ENCODE measurements around the gene UNC13C. TPM values are rescaled to one million over a fixed set of nuclear protein-coding genes. Genes with fewer than 3 reads are reported as not detected.

UNC13C gene
- total and polyA plus RNA-seq, 4 donors: 0.05 to 16.0 (median 0.12) TPM; not detected in 1

DNA sequence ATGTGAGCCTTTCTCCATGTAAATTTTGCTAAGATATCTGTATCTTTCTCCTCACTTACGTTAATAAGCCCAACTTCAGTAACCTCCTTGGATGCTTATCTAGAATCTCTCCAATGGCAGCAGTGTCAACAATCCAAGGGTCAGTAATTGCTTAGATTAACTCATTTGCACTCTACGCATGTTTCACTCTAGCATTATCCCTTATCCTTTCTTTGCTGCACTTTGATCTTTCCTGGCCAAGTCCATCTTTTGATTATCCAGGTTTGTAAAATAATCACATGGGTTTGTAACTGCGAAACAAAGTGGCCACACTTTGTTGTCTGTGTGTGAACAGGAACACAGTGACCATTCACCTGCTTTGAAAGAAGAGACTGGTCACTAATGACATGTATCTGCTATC is 640.9 kb downstream of the UNC13C start:
- ATAC-seq (ENCODE audit: insufficient read depth, low FRiP score) (no peak), DNase-seq (no peak)
- TF ChIP-seq, protein P1, sequence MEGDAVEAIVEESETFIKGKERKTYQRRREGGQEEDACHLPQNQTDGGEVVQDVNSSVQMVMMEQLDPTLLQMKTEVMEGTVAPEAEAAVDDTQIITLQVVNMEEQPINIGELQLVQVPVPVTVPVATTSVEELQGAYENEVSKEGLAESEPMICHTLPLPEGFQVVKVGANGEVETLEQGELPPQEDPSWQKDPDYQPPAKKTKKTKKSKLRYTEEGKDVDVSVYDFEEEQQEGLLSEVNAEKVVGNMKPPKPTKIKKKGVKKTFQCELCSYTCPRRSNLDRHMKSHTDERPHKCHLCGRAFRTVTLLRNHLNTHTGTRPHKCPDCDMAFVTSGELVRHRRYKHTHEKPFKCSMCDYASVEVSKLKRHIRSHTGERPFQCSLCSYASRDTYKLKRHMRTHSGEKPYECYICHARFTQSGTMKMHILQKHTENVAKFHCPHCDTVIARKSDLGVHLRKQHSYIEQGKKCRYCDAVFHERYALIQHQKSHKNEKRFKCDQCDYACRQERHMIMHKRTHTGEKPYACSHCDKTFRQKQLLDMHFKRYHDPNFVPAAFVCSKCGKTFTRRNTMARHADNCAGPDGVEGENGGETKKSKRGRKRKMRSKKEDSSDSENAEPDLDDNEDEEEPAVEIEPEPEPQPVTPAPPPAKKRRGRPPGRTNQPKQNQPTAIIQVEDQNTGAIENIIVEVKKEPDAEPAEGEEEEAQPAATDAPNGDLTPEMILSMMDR (IDR thresholded peaks at IDR 0.05; ENCODE audit: control extremely low read depth, extremely low read depth): no peak
- Histone ChIP-seq H3K4me3 (no peak overlapping the region), H3K9me3 (ENCODE audit: control insufficient read depth in 4 of 4, insufficient read depth in 3 of 4, low read length in 3 of 4) (peaks cover 0 to 4% (median 0%) of the 10 kb centered on the region in 4 donors), H3K9ac (ENCODE audit: insufficient read depth in 1 of 2, low read length in 2 of 2) (no peak overlapping the region), H3K27ac (ENCODE audit: low read depth in 1 of 2, low read length in 1 of 2) (no peak overlapping the region), H3K36me3 (ENCODE audit: control insufficient read depth in 4 of 4, insufficient read depth in 4 of 4, low read length in 4 of 4) (peaks cover 0 to 7% (median 2%) of the 10 kb centered on the region in 4 donors), H3K27me3 (ENCODE audit: control insufficient read depth in 3 of 3, insufficient read depth in 3 of 3, low read length in 2 of 3) (no peaks in the 10 kb centered on the region), H3K4me1 (ENCODE audit: control insufficient read depth in 5 of 5, insufficient read depth in 5 of 5, low read length in 5 of 5) (no peaks in the 10 kb centered on the region)
- WGBS, 2 donors: 67 to 81% methylated on average over 3 of the region's 3 CpGs

DNA sequence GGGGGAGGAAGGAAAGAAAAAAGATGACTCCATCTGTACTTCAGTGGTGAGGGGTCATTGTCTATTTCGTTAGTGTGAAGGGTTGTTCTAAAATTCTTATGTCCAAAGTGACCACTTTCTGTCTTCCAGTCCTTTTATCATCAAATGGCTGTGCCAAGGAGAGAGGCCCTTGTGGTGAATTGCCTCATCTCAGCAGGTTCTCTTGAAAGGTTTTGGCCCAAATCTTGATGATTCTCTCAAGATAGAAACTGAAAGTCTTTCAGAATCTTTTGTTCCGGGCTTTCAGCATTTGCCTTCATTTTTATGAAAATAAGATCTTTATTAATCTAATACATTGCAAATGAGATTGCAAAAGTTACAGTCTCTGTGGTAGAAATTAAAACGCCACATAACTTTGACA is 642.7 kb downstream of the UNC13C start:
- Histone ChIP-seq H3K9me3 (ENCODE audit: control insufficient read depth in 4 of 4, insufficient read depth in 3 of 4, low read length in 3 of 4) (peaks cover 0 to 4% (median 0%) of the 10 kb centered on the region in 4 donors), H3K4me1 (ENCODE audit: control insufficient read depth in 5 of 5, insufficient read depth in 5 of 5, low read length in 5 of 5) (no peaks in the 10 kb centered on the region), H3K36me3 (ENCODE audit: control insufficient read depth in 4 of 4, insufficient read depth in 4 of 4, low read length in 4 of 4) (peaks cover 0 to 13% (median 7%) of the 10 kb centered on the region in 4 donors), H3K4me3 (no peak overlapping the region), H3K27ac (ENCODE audit: low read depth in 1 of 2, low read length in 1 of 2) (no peak overlapping the region), H3K9ac (ENCODE audit: insufficient read depth in 1 of 2, low read length in 2 of 2) (no peak overlapping the region), H3K27me3 (ENCODE audit: control insufficient read depth in 3 of 3, insufficient read depth in 3 of 3, low read length in 2 of 3) (no peaks in the 10 kb centered on the region)
- DNase-seq (no peak), ATAC-seq (ENCODE audit: insufficient read depth, low FRiP score) (no peak)
- TF ChIP-seq, protein P1 (IDR thresholded peaks at IDR 0.05; ENCODE audit: control extremely low read depth, extremely low read depth): no peak
- 78 to 87% methylated on average over 3 of the region's 3 CpGs for WGBS, 2 donors

DNA sequence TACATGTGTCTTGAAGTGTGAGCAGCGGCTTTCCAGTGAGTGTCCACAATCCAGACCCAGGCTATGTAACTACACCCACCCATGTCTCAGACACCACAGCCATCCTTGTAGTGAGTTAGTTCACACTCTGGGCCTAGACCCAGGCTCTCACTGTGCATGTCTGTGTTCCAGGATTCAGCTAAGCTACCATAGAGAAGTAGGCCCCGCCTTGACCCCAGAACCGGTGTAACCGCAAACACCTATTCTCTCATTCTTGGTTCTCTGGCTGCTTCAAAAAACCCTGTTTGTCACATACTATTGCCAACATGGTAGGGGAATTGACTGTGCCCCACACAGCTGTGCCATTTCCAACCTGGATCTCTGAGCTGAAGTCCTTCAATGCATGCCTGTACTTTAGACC is 657.9 kb downstream of the UNC13C start:
- no peaks in the 10 kb centered on the region for H3K36me3 ChIP-seq (ENCODE audit: control insufficient read depth in 4 of 4, insufficient read depth in 4 of 4, low read length in 4 of 4)
- 93 to 97% methylated on average over 4 of the region's 4 CpGs for WGBS, 2 donors
- H3K9me3 ChIP-seq (ENCODE audit: control insufficient read depth in 4 of 4, insufficient read depth in 3 of 4, low read length in 3 of 4): peaks cover 0 to 2% (median 1%) of the 10 kb centered on the region in 4 donors
- no peak overlapping the region for H3K9ac ChIP-seq (ENCODE audit: insufficient read depth in 1 of 2, low read length in 2 of 2)
- H3K4me1 ChIP-seq (ENCODE audit: control insufficient read depth in 5 of 5, insufficient read depth in 5 of 5, low read length in 5 of 5): no peaks in the 10 kb centered on the region
- DNase-seq (no peak), ATAC-seq (ENCODE audit: insufficient read depth, low FRiP score) (no peak)
- TF ChIP-seq, protein P1 (IDR thresholded peaks at IDR 0.05; ENCODE audit: control extremely low read depth, extremely low read depth): no peak
- H3K27me3 ChIP-seq (ENCODE audit: control insufficient read depth in 3 of 3, insufficient read depth in 3 of 3, low read length in 2 of 3): no peaks in the 10 kb centered on the region
- no peak overlapping the region for H3K4me3 ChIP-seq
- no peak overlapping the region for H3K27ac ChIP-seq (ENCODE audit: low read depth in 1 of 2, low read length in 1 of 2)

DNA sequence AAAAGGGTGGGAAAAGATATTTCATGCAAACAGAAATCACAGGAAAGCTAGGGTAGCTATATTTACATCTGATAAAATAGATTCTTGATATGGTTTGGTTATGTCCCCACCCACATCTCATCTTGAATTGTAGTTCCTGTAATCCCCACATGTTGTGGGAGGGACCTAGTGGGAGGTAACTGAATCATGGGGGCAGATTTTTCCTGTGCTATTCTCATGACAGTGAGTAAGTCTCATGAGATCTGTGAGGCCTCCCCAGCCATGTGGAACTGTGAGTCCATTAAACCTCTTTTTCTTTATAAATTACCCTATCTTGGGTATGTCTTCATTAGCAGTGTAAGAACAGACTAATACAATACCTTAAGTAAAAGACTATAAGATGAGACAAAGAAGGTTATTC is 660.4 kb downstream of the UNC13C start:
- TF ChIP-seq, protein P1 (IDR thresholded peaks at IDR 0.05; ENCODE audit: control extremely low read depth, extremely low read depth): no peak
- no peak overlapping the region for H3K27ac ChIP-seq (ENCODE audit: low read depth in 1 of 2, low read length in 1 of 2)
- H3K27me3 ChIP-seq (ENCODE audit: control insufficient read depth in 3 of 3, insufficient read depth in 3 of 3, low read length in 2 of 3): no peaks in the 10 kb centered on the region

More for the DNA sequence above, 660.4 kb downstream of the UNC13C start:
- ATAC-seq (ENCODE audit: insufficient read depth, low FRiP score) (no peak), DNase-seq (no peak)
- peaks cover 0 to 2% (median 1%) of the 10 kb centered on the region in 4 donors for H3K9me3 ChIP-seq (ENCODE audit: control insufficient read depth in 4 of 4, insufficient read depth in 3 of 4, low read length in 3 of 4)
- no peaks in the 10 kb centered on the region for H3K36me3 ChIP-seq (ENCODE audit: control insufficient read depth in 4 of 4, insufficient read depth in 4 of 4, low read length in 4 of 4)
- H3K4me1 ChIP-seq (ENCODE audit: control insufficient read depth in 5 of 5, insufficient read depth in 5 of 5, low read length in 5 of 5): no peaks in the 10 kb centered on the region
- H3K4me3 ChIP-seq: no peak overlapping the region
- H3K9ac ChIP-seq (ENCODE audit: insufficient read depth in 1 of 2, low read length in 2 of 2): no peak overlapping the region

Data from lung (tissue), 12 donors.